OCI-LY3 (cell line): Measurements from ENCODE around the gene ZNF653.

Experiments
- H2AFZ ChIP-seq: fragments of 200-600, 300-600 bp; shearing (Covaris generic); 2 replicates; pipeline ENCODE4 v1.6.0; 2014; ENCODE audit warnings: antibody characterized with exemption, low read depth, low read length
- H3K27ac ChIP-seq: fragments of 200-600, 300-600 bp; sonication (generic); 2 replicates; pipeline ENCODE4 v1.5.1; 2014; ENCODE audit warnings: mild to moderate bottlenecking, low read length, moderate library complexity, mixed read lengths
- H3K27me3 ChIP-seq: fragments of 200-600, 300-600 bp; sonication (generic); 2 replicates; pipeline ENCODE4 v1.6.1; 2014; ENCODE audit warnings: low read depth, low read length, mixed read lengths
- H3K36me3 ChIP-seq: fragments of 200-600, 300-600 bp; sonication (generic); replicated peaks from 2 replicates; pipeline ENCODE3; 2014; ENCODE audit warnings: low read depth, low read length, mixed read lengths
- H3K4me1 ChIP-seq: fragments of 300-600, 200-600 bp; sonication (generic); 2 replicates; pipeline ENCODE4 v1.6.1; 2014; ENCODE audit warnings: low read length, mixed read lengths
- H3K4me2 ChIP-seq: fragments of 200-600, 300-600 bp; sonication (generic); 2 replicates; pipeline ENCODE4 v1.6.1; 2014; ENCODE audit warnings: low read length, mixed read lengths
- H3K4me3 ChIP-seq: fragments of 300-600, 200-600 bp; sonication (generic); 2 replicates; pipeline ENCODE4 v1.5.1; 2014; ENCODE audit warnings: antibody characterized with exemption, mild to moderate bottlenecking, low read length, moderate library complexity
- H3K79me2 ChIP-seq: fragments of 300-600, 200-600 bp; shearing (Covaris generic); 2 replicates; pipeline ENCODE4 v1.6.1; 2014; ENCODE audit warnings: mild to moderate bottlenecking, low read length, mixed read lengths
- H3K9ac ChIP-seq: fragments of 300-600, 200-600 bp; shearing (Covaris generic); 2 replicates; pipeline ENCODE4 v1.6.0; 2014; ENCODE audit warnings: mild to moderate bottlenecking, low read length, moderate library complexity
- H3K9me3 ChIP-seq: fragments of 200-600, 300-600 bp; shearing (Covaris generic); 2 replicates; pipeline ENCODE4 v1.6.1; 2014; ENCODE audit warnings: low read length, mixed read lengths; ENCODE audit not compliant: insufficient read depth
- H4K20me1 ChIP-seq: fragments of 200-600, 300-600 bp; sonication (generic); 2 replicates; pipeline ENCODE4 v1.6.1; 2016; ENCODE audit warnings: low read length, mixed read lengths; ENCODE audit not compliant: insufficient read depth
- EZH2phosphoT487 ChIP-seq: fragments of 200-600 bp; shearing (Covaris generic); IDR thresholded peaks from 2 replicates; pipeline ENCODE4 v1.6.1; 2018; ENCODE audit warnings: antibody characterized with exemption, mixed run types, low read depth
- TF ChIP-seq, protein P1 (sequence below): fragments of 200-600, 300-600 bp; sonication (generic); IDR thresholded peaks from 2 replicates; pipeline ENCODE4 v1.5.1; 2014; ENCODE audit warnings: antibody characterized with exemption, low read length, low read depth

ZNF653 gene

DNA sequence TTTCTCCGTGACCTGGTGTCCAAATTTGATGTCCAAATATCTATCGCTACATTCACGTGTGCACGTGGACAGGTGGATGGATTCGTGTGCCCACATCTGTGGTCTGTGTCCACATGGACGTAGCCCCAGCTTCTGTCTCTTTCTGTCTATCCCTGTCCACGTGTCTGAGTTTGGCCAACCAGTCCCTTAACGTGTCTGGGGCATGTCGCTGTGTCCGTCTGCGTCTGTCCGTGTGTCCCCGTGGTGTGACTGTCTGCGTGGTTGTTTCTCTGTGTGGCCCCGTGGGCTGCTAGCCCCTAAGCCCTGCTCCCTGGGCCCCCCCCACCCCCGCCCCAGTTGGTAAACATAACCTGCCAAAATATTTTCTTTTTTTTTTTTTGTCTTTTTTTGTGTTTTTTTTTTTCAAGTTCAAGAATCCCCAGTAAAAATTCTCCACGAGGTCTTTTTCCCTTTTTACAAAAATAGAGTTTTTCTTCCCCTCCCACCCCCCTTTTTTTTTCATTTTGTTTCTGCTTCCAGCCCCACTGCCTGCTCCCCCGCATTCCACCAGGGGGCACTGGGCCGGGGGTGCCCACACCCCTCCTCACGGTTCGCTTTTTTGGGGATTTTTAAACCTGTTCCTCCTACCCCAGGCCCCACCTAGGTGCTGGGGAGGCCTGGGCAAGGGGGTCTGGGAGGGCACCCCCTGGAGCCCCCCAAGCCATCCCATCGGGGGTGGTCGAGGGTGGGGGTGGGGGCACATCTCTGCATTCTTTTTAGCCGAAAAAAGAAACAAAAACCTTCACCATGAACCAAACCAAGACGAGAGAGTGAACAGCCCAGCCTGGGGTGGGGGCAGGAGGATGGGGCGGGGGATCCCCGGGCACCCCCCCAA, 51.9 kb downstream of the ZNF653 start:
- peak overlapping the region; percentile 60 for H3K27ac ChIP-seq
- TF ChIP-seq, protein P1, sequence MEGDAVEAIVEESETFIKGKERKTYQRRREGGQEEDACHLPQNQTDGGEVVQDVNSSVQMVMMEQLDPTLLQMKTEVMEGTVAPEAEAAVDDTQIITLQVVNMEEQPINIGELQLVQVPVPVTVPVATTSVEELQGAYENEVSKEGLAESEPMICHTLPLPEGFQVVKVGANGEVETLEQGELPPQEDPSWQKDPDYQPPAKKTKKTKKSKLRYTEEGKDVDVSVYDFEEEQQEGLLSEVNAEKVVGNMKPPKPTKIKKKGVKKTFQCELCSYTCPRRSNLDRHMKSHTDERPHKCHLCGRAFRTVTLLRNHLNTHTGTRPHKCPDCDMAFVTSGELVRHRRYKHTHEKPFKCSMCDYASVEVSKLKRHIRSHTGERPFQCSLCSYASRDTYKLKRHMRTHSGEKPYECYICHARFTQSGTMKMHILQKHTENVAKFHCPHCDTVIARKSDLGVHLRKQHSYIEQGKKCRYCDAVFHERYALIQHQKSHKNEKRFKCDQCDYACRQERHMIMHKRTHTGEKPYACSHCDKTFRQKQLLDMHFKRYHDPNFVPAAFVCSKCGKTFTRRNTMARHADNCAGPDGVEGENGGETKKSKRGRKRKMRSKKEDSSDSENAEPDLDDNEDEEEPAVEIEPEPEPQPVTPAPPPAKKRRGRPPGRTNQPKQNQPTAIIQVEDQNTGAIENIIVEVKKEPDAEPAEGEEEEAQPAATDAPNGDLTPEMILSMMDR = peak; percentile 81
- no peak for TF ChIP-seq EZH2phosphoT487
- no peaks in the 10 kb centered on the region for H4K20me1 ChIP-seq
- peak overlapping the region; percentile 82 for H3K4me3 ChIP-seq
- H3K9ac ChIP-seq = peak overlapping the region; percentile 88
- peaks cover 26% of the 10 kb centered on the region for H3K79me2 ChIP-seq
- peaks cover 12% of the 10 kb centered on the region for H3K36me3 ChIP-seq
- H2AFZ ChIP-seq = peak overlapping the region; percentile 13; the same call in 1 of the 2 replicates
- H3K9me3 ChIP-seq = no peaks in the 10 kb centered on the region
- peak overlapping the region; percentile 63 for H3K4me2 ChIP-seq
- H3K27me3 ChIP-seq = no peaks in the 10 kb centered on the region
- H3K4me1 ChIP-seq = peaks cover 17% of the 10 kb centered on the region

DNA sequence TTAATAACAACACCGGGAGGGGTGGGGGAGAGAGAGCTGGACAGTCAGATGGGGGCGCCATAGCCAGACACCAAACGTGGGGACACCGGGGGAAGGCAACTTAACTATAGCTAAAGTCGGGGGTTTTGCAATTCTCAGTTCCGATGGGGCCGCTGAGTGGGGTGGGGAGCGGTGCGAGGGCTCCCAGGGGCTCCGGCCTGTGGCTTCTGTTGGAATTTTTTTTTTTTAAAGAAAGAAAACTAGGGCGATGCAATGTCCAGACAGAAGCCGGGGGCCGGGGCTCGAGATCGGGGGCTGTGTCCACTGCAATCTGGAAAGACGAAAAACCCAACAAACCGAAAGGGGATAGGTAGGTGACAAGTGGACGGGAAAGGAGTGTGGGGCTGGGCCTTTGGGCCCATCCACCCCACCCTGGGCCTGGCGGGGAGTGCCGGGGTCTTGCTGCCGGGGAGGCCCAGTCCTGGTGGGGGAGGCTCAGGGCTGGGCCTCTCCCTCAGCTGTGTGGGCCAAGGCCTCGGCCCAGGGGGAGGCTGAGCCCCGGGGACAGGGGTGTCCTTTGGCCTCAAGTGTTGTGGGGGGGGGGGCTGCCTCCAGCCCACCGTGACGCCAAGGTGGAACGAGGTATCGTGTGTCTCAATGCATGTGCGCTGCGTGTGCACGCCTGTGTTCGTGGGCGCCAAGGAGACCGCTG, 52.9 kb downstream of the ZNF653 start:
- H3K36me3 ChIP-seq = peaks cover 20% of the 10 kb centered on the region
- peak overlapping the region; percentile 60 for H3K27ac ChIP-seq
- H3K79me2 ChIP-seq = peaks cover 26% of the 10 kb centered on the region
- no peaks in the 10 kb centered on the region for H3K27me3 ChIP-seq
- no peaks in the 10 kb centered on the region for H3K9me3 ChIP-seq
- H3K4me2 ChIP-seq = peak overlapping the region; percentile 63
- peak overlapping the region; percentile 13; the same call in 1 of the 2 replicates for H2AFZ ChIP-seq
- H3K9ac ChIP-seq = peak overlapping the region; percentile 88
- H3K4me3 ChIP-seq = peak overlapping the region; percentile 82
- peaks cover 17% of the 10 kb centered on the region for H3K4me1 ChIP-seq
- H4K20me1 ChIP-seq = no peaks in the 10 kb centered on the region
- no peak for TF ChIP-seq EZH2phosphoT487
- TF ChIP-seq, protein P1 = peak; percentile 83

DNA sequence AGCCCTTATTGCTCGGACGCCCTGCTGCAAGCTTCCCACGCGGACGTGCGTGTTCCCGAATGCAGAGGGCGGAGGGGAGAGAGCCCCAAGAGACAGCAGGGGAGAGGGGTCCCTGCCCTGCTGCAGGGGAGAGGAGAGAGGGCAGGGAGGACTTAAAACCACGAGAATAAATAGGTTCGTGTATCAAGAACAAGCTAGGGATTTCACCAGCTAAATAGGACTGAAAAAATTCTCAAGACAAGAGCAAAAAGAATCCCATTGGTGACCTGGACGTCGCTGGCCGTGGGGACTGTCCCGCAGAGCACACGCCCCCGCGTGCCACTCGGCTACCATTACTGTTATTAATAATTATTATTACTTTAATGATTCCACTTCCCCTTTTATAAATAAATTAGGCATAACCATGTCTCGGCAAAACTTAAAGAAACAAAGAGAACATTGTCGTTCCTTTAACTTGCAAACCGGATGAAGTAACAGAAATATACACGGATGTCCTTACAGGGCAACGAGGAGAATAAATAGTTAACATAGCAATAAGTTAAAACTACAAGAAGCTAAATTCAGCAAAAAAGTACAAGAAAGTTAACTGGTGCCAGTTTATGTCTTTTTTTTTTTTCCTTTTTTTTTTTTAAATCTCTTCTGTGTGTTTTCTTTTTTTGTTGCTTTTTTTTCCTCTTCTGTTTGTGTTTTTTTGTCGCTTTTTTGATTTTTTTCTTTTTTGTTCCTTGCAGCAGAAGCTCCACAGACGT, 53.6 kb downstream of the ZNF653 start:
- H3K4me2 ChIP-seq = peak overlapping the region; percentile 63

More for the DNA sequence above, 53.6 kb downstream of the ZNF653 start:
- H2AFZ ChIP-seq = 0 out of 2 replicates have a peak overlapping the region, but pooled peaks have one; percentile 13
- H3K27ac ChIP-seq = peak overlapping the region; percentile 60
- H3K4me1 ChIP-seq = peaks cover 17% of the 10 kb centered on the region
- H3K27me3 ChIP-seq = no peaks in the 10 kb centered on the region
- H3K36me3 ChIP-seq = peaks cover 20% of the 10 kb centered on the region
- no peaks in the 10 kb centered on the region for H4K20me1 ChIP-seq
- TF ChIP-seq, protein P1 = no peak
- TF ChIP-seq EZH2phosphoT487 = no peak
- H3K9ac ChIP-seq = peak overlapping the region; percentile 88
- no peaks in the 10 kb centered on the region for H3K9me3 ChIP-seq
- H3K79me2 ChIP-seq = peaks cover 26% of the 10 kb centered on the region
- peak overlapping the region; percentile 82 for H3K4me3 ChIP-seq
